HG03342 (cell line): ENCODE measurements around the gene ZNF223.

Experiments used
- ATAC-seq: cut with Tn5 transposase; IDR thresholded peaks from one replicate; pipeline ENCODE4 v1.9.1; 2021; ENCODE audit warnings: mild to moderate bottlenecking, moderate library complexity; ENCODE audit not compliant: unreplicated experiment

Gene ZNF223

GRCh38 chr19:44051650-44052402 lies at the start of gene ZNF223:
ZNF223 (plus strand) TSS chr19:44052036; CDS start chr19:44055177, 3,141 bp downstream.
- ATAC-seq, result no peak

GRCh38 chr19:44002212-44002565 lies 49.6 kb upstream of the ZNF223 start:
- no peak for ATAC-seq

GRCh38 chr19:44002566-44003460 lies 49.0 kb upstream of the ZNF223 start, which contains the start of gene ZNF230:
ZNF230 (plus strand) TSS chr19:44002957; CDS start chr19:44007079, 4,122 bp downstream.
- ATAC-seq, result peak; percentile 92

- ATAC-seq, result peak; percentile 36
These were observed 48.3 kb upstream of the ZNF223 start for GRCh38 chr19:44003461-44004009.

GRCh38 chr19:44005973-44006372 lies 45.9 kb upstream of the ZNF223 start:
- ATAC-seq, result no peak

- ATAC-seq, result no peak
These were observed 44.4 kb upstream of the ZNF223 start for GRCh38 chr19:44007473-44007872.

GRCh38 chr19:44010468-44010867 lies 41.4 kb upstream of the ZNF223 start:
- ATAC-seq, result no peak

GRCh38 chr19:44019498-44019897 lies 32.3 kb upstream of the ZNF223 start:
- no peak for ATAC-seq

GRCh38 chr19:44021221-44021620 lies 30.6 kb upstream of the ZNF223 start:
- no peak for ATAC-seq

- ATAC-seq, result no peak
These were observed 27.0 kb upstream of the ZNF223 start for GRCh38 chr19:44024900-44025216.

GRCh38 chr19:44025217-44025936 lies 26.5 kb upstream of the ZNF223 start, which contains the start of gene ZNF222:
ZNF222 (plus strand) TSS chr19:44025379; CDS start chr19:44025437, 58 bp downstream.
- ATAC-seq, result peak; percentile 95

- no peak for ATAC-seq
These were observed 25.2 kb upstream of the ZNF223 start for GRCh38 chr19:44026622-44027021.

GRCh38 chr19:44032001-44032610 lies 19.7 kb upstream of the ZNF223 start:
- ATAC-seq, result no peak

- ATAC-seq, result no peak
These were observed 9.7 kb upstream of the ZNF223 start for GRCh38 chr19:44042147-44042546.

- no peak for ATAC-seq
These were observed 841 bp upstream of the ZNF223 start for GRCh38 chr19:44050740-44051649.

GRCh38 chr19:44055870-44056269 lies 4.0 kb downstream of the ZNF223 start:
- ATAC-seq, result no peak

- no peak for ATAC-seq
These were observed 7.4 kb downstream of the ZNF223 start for GRCh38 chr19:44059229-44059628.

GRCh38 chr19:44061038-44061437 lies 9.2 kb downstream of the ZNF223 start:
- no peak for ATAC-seq

- no peak for ATAC-seq
These were observed 14.5 kb downstream of the ZNF223 start for GRCh38 chr19:44066305-44066704.

GRCh38 chr19:44069415-44069814 lies 17.6 kb downstream of the ZNF223 start:
- ATAC-seq, result no peak
